ENCODE results near the gene TEX55. TPM values are rescaled to one million over a fixed set of nuclear protein-coding genes. Genes with fewer than 3 reads are reported as not detected.
"Not testable (repeated sequence)": the region's sequence is repeated elsewhere in the genome, so short reads cannot be mapped to it uniquely, and the experiment has no call there.

TEX55 gene
- polyA plus RNA-seq: not detected

GRCh38 chr3:119145500-119146167, at the start of gene TEX55:
Gene TEX55 (plus strand): TSS chr3:119146165. CDS start chr3:119146190, 25 bp downstream.
- Histone ChIP-seq H3K27me3 (ENCODE audit: control insufficient read depth in 1 of 2, insufficient read depth in 2 of 2, low read length in 2 of 2) (no peaks in the 10 kb centered on the region), H3K27ac (ENCODE audit: low read depth in 2 of 2, low read length in 1 of 2) (no peak within 1 kb of the TSS), H3K4me3 (ENCODE audit: low read depth in 1 of 2, low read length in 2 of 2) (no peak within 1 kb of the TSS), H3K36me3 (ENCODE audit: control insufficient read depth in 2 of 2, insufficient read depth in 2 of 2, low read length in 1 of 2) (no peaks in the 10 kb centered on the region), H3K4me1 (ENCODE audit: control insufficient read depth in 2 of 2, insufficient read depth in 2 of 2, low read length in 1 of 2) (no peaks in the 10 kb centered on the region), H3K9me3 (ENCODE audit: control insufficient read depth in 2 of 2, insufficient read depth in 1 of 2, low read depth in 1 of 2, low read length in 1 of 2) (no peaks in the 10 kb centered on the region)
- WGBS, 2 donors: 77 to 83% methylated on average over 23 of the region's 23 CpGs

- 95 to 96% methylated on average over 3 of the region's 3 CpGs for WGBS, 2 donors
These were observed 48.0 kb upstream of the TEX55 start for GRCh38 chr3:119098003-119098402.

DNA sequence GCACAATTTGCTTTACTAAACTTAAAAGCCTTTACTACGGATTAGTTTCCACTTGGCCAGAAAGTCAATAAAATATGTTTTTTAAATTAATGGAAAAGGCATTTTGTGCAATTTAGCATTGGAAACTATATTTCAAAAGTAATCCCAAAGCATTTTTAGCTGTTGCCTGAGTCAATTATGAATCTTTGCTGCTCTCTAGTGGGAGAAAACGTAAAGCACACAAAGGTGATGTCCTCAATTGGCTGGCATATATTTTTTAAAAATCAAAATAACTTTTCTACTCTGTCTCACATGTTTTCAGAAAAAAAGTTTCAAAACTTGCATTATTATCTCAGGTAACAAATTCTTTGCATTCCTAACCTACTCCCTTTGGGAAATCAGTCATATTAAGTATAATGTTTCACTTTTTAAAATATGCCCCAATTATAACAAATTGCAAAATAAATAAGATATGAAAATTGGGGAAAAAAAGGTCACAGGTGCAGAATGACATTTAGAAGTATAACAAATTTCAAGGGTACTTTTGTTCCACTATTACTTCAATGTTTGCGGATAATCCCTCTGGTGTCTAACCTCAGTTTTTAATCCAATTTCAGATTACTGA, 47.2 kb upstream of the TEX55 start:
- Histone ChIP-seq H3K4me3 (ENCODE audit: low read depth in 1 of 2, low read length in 2 of 2) (no peak overlapping the region), H3K9me3 (ENCODE audit: control insufficient read depth in 2 of 2, insufficient read depth in 1 of 2, low read depth in 1 of 2, low read length in 1 of 2) (no peaks in the 10 kb centered on the region), H3K36me3 (ENCODE audit: control insufficient read depth in 2 of 2, insufficient read depth in 2 of 2, low read length in 1 of 2) (no peaks in the 10 kb centered on the region), H3K4me1 (ENCODE audit: control insufficient read depth in 2 of 2, insufficient read depth in 2 of 2, low read length in 1 of 2) (no peaks in the 10 kb centered on the region), H3K27ac (ENCODE audit: low read depth in 2 of 2, low read length in 1 of 2) (no peak overlapping the region), H3K27me3 (ENCODE audit: control insufficient read depth in 1 of 2, insufficient read depth in 2 of 2, low read length in 2 of 2) (no peaks in the 10 kb centered on the region)
- WGBS, 2 donors: 25 to 28% methylated on average over 3 of the region's 3 CpGs

More at GRCh38 chr3:119098003-119098402, 48.0 kb upstream of the TEX55 start:
- Histone ChIP-seq H3K4me1 (ENCODE audit: control insufficient read depth in 2 of 2, insufficient read depth in 2 of 2, low read length in 1 of 2) (no peaks in the 10 kb centered on the region), H3K27me3 (ENCODE audit: control insufficient read depth in 1 of 2, insufficient read depth in 2 of 2, low read length in 2 of 2) (no peaks in the 10 kb centered on the region), H3K9me3 (ENCODE audit: control insufficient read depth in 2 of 2, insufficient read depth in 1 of 2, low read depth in 1 of 2, low read length in 1 of 2) (no peaks in the 10 kb centered on the region), H3K36me3 (ENCODE audit: control insufficient read depth in 2 of 2, insufficient read depth in 2 of 2, low read length in 1 of 2) (no peaks in the 10 kb centered on the region), H3K27ac (ENCODE audit: low read depth in 2 of 2, low read length in 1 of 2) (no peak overlapping the region), H3K4me3 (ENCODE audit: low read depth in 1 of 2, low read length in 2 of 2) (no peak overlapping the region)

DNA sequence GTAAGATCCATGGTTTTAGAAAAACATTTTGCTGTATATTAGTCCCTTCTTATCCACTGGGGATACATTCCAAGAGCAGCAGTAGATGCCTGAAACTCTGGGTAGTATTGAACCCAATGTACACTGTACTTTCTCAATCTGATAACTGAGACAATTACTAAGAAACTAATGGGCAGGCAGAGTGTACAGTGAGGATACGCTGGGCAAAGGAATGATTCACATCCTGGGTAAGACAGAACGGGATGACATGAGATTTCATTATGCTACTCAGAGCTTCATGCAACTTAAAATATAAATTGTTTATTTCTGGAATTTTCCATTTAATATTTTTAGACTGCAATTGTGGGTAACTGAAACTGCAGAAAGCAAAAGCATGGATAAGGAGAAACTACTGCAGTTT, 46.2 kb upstream of the TEX55 start:
- WGBS, 2 donors: 61 to 67% methylated on average over 2 of the region's 2 CpGs
- Histone ChIP-seq H3K36me3 (ENCODE audit: control insufficient read depth in 2 of 2, insufficient read depth in 2 of 2, low read length in 1 of 2) (no peaks in the 10 kb centered on the region), H3K27me3 (ENCODE audit: control insufficient read depth in 1 of 2, insufficient read depth in 2 of 2, low read length in 2 of 2) (no peaks in the 10 kb centered on the region), H3K4me1 (ENCODE audit: control insufficient read depth in 2 of 2, insufficient read depth in 2 of 2, low read length in 1 of 2) (no peaks in the 10 kb centered on the region), H3K4me3 (ENCODE audit: low read depth in 1 of 2, low read length in 2 of 2) (no peak overlapping the region), H3K9me3 (ENCODE audit: control insufficient read depth in 2 of 2, insufficient read depth in 1 of 2, low read depth in 1 of 2, low read length in 1 of 2) (no peaks in the 10 kb centered on the region), H3K27ac (ENCODE audit: low read depth in 2 of 2, low read length in 1 of 2) (no peak overlapping the region)

- no peaks in the 10 kb centered on the region for H3K4me1 ChIP-seq (ENCODE audit: control insufficient read depth in 2 of 2, insufficient read depth in 2 of 2, low read length in 1 of 2)
- no peak overlapping the region for H3K4me3 ChIP-seq (ENCODE audit: low read depth in 1 of 2, low read length in 2 of 2)
- WGBS, 2 donors: 84 to 86% methylated on average over 4 of the region's 4 CpGs
- H3K27ac ChIP-seq (ENCODE audit: low read depth in 2 of 2, low read length in 1 of 2): no peak overlapping the region
- H3K27me3 ChIP-seq (ENCODE audit: control insufficient read depth in 1 of 2, insufficient read depth in 2 of 2, low read length in 2 of 2): no peaks in the 10 kb centered on the region
- no peaks in the 10 kb centered on the region for H3K36me3 ChIP-seq (ENCODE audit: control insufficient read depth in 2 of 2, insufficient read depth in 2 of 2, low read length in 1 of 2)
- H3K9me3 ChIP-seq (ENCODE audit: control insufficient read depth in 2 of 2, insufficient read depth in 1 of 2, low read depth in 1 of 2, low read length in 1 of 2): no peaks in the 10 kb centered on the region
These were observed 41.9 kb upstream of the TEX55 start for GRCh38 chr3:119104031-119104430.

DNA sequence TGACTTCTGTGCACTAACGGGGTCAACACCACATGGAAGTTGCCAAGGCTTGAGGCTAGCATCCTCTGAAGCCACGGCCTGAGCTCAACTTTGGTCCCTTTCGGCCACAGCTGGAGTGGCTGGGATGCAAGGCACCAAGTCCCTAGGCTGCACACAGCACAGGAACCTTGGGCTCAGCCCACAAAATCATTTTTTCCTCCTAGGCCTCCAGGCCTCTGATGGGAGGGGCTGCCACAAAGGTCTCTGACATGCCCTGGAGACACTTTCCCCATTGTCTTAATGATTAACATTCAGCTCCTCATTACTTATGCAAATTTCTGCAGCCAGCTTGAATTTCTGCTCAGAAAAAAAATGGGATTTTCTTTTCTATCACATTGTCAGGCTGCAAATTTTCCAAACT, 27.6 kb upstream of the TEX55 start:
- not testable (repeated sequence) for H3K4me3 ChIP-seq (ENCODE audit: low read depth in 1 of 2, low read length in 2 of 2); H3K4me1 ChIP-seq (ENCODE audit: control insufficient read depth in 2 of 2, insufficient read depth in 2 of 2, low read length in 1 of 2); H3K27me3 ChIP-seq (ENCODE audit: control insufficient read depth in 1 of 2, insufficient read depth in 2 of 2, low read length in 2 of 2); H3K27ac ChIP-seq (ENCODE audit: low read depth in 2 of 2, low read length in 1 of 2); H3K36me3 ChIP-seq (ENCODE audit: control insufficient read depth in 2 of 2, insufficient read depth in 2 of 2, low read length in 1 of 2)
- H3K9me3 ChIP-seq (ENCODE audit: control insufficient read depth in 2 of 2, insufficient read depth in 1 of 2, low read depth in 1 of 2, low read length in 1 of 2): peaks cover 3 to 12% of the 10 kb centered on the region in 2 donors
- 69 to 72% methylated on average over 3 of the region's 3 CpGs for WGBS, 2 donors

DNA sequence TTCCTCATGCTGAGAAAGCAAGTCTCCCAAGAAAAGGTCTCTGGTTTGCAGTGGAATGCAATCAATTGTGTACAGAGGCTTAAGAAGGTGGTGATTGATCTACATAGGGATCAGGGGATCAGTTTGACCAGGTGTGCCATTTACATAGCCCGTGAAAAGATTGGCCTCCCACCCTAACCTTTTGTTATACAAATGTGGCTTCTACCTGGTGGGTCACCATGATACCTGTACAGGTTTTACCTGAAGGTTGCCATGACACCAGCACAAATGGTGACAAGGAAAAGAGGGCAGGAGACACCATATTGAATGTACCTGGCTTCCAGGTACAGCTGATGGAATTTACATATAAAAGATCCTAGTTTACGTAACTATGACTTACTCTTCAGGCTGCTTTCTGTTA, 25.5 kb upstream of the TEX55 start:
- Histone ChIP-seq H3K4me1 (ENCODE audit: control insufficient read depth in 2 of 2, insufficient read depth in 2 of 2, low read length in 1 of 2) (no peaks in the 10 kb centered on the region), H3K9me3 (ENCODE audit: control insufficient read depth in 2 of 2, insufficient read depth in 1 of 2, low read depth in 1 of 2, low read length in 1 of 2) (peaks cover 3 to 6% of the 10 kb centered on the region in 2 donors), H3K27me3 (ENCODE audit: control insufficient read depth in 1 of 2, insufficient read depth in 2 of 2, low read length in 2 of 2) (no peaks in the 10 kb centered on the region), H3K27ac (ENCODE audit: low read depth in 2 of 2, low read length in 1 of 2) (no peak overlapping the region), H3K4me3 (ENCODE audit: low read depth in 1 of 2, low read length in 2 of 2) (no peak overlapping the region), H3K36me3 (ENCODE audit: control insufficient read depth in 2 of 2, insufficient read depth in 2 of 2, low read length in 1 of 2) (no peaks in the 10 kb centered on the region)
- 62 to 66% methylated on average over 2 of the region's 2 CpGs for WGBS, 2 donors

DNA sequence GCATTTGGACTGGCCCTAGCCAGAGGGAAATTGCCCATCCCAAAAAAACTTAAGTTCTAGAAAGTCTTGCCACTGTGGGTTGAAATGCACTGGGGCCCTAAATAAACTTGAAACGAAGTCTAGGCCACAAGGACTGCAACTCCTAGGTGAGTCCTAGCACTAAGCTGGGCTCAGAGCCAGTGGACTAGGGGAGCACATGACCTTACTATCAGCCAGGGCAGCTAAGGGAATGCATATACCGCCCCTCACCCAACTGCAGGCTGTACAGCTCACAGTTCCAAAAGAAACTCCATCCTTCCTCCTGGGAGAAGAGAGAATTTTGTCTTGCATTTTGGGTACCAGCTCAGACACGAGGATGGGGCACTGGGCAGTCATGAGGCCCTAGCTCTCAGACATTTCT, 23.6 kb upstream of the TEX55 start:
- Histone ChIP-seq H3K4me1 (ENCODE audit: control insufficient read depth in 2 of 2, insufficient read depth in 2 of 2, low read length in 1 of 2) (no peaks in the 10 kb centered on the region), H3K9me3 (ENCODE audit: control insufficient read depth in 2 of 2, insufficient read depth in 1 of 2, low read depth in 1 of 2, low read length in 1 of 2) (peaks cover 3 to 6% of the 10 kb centered on the region in 2 donors), H3K4me3 (ENCODE audit: low read depth in 1 of 2, low read length in 2 of 2) (no peak overlapping the region), H3K27ac (ENCODE audit: low read depth in 2 of 2, low read length in 1 of 2) (no peak overlapping the region), H3K27me3 (ENCODE audit: control insufficient read depth in 1 of 2, insufficient read depth in 2 of 2, low read length in 2 of 2) (no peaks in the 10 kb centered on the region), H3K36me3 (ENCODE audit: control insufficient read depth in 2 of 2, insufficient read depth in 2 of 2, low read length in 1 of 2) (no peaks in the 10 kb centered on the region)
- 49 to 50% methylated on average over 3 of the region's 3 CpGs for WGBS, 2 donors

- no peaks in the 10 kb centered on the region for H3K9me3 ChIP-seq (ENCODE audit: control insufficient read depth in 2 of 2, insufficient read depth in 1 of 2, low read depth in 1 of 2, low read length in 1 of 2)
- no peak overlapping the region for H3K27ac ChIP-seq (ENCODE audit: low read depth in 2 of 2, low read length in 1 of 2)
- WGBS, 2 donors: 91 to 93% methylated on average over 10 of the region's 10 CpGs
- H3K4me1 ChIP-seq (ENCODE audit: control insufficient read depth in 2 of 2, insufficient read depth in 2 of 2, low read length in 1 of 2): no peaks in the 10 kb centered on the region
- H3K36me3 ChIP-seq (ENCODE audit: control insufficient read depth in 2 of 2, insufficient read depth in 2 of 2, low read length in 1 of 2): no peaks in the 10 kb centered on the region
- H3K27me3 ChIP-seq (ENCODE audit: control insufficient read depth in 1 of 2, insufficient read depth in 2 of 2, low read length in 2 of 2): no peaks in the 10 kb centered on the region
- no peak overlapping the region for H3K4me3 ChIP-seq (ENCODE audit: low read depth in 1 of 2, low read length in 2 of 2)
These were observed 20.6 kb upstream of the TEX55 start for GRCh38 chr3:119125342-119125741.
